Stomach (tissue), 9 donors: ENCODE results near the gene PPP3R1. TPM values are rescaled to one million over a fixed set of nuclear protein-coding genes. Genes with fewer than 3 reads are reported as not detected.

Experiments
- DNase-seq, 2 donors: peaks; one replicate each; pipeline versions ENCODE4 v3.0.0 to v3.0.0-alpha.2; 2013 to 2019
- H3K27ac ChIP-seq, 5 donors: fragments of 200-600 bp in 4 of 5; sonication (generic) in 4 of 5; one replicate each; pipeline ENCODE4 v1.5.1; 2013 to 2019; ENCODE audit warnings: mild to moderate bottlenecking in 1 of 5, moderate library complexity in 1 of 5
- H3K27me3 ChIP-seq, 3 donors: fragments of 200-600 bp; sonication (generic); one replicate each; pipeline ENCODE4 v1.5.1; 2017 to 2019; ENCODE audit warnings: mixed run types in 1 of 3
- H3K36me3 ChIP-seq, 4 donors: fragments of 200-600 bp; sonication (generic); 1 replicate in 3 of 4; 2 replicates in 1 of 4; pipeline ENCODE4 v1.5.1; 2016 to 2019
- H3K4me1 ChIP-seq, 4 donors: fragments of 200-600 bp; sonication (generic); one replicate each; pipeline ENCODE4 v1.5.1; 2016 to 2019
- H3K4me3 ChIP-seq, 4 donors: fragments of 200-600 bp; sonication (generic) in 3 of 4; one replicate each; pipeline ENCODE4 v1.5.1; 2016 to 2019; ENCODE audit warnings: mild to moderate bottlenecking in 1 of 4
- H3K9me3 ChIP-seq, 4 donors: fragments of 200-600 bp; sonication (generic); one replicate each; pipeline ENCODE4 v1.5.1; 2016 to 2019
- CTCF ChIP-seq, 7 experiments: fragments of 450-650 bp in 4 of 7; fragments of 200-600 bp in 3 of 7; sonication (generic) in 3 of 7; IDR thresholded peaks; one replicate each; pipeline ENCODE4 v1.5.1; 2016 to 2019; ENCODE audit warnings: antibody characterized with exemption in 7 of 7, control low read depth in 2 of 7, mild to moderate bottlenecking in 1 of 7
- EP300 ChIP-seq: sonication (generic); formaldehyde crosslinking; IDR thresholded peaks from one replicate; pipeline ENCODE4 v1.6.1; 2017; ENCODE audit warnings: antibody characterized with exemption
- POLR2A ChIP-seq, 4 donors: fragments of 450-650 bp; IDR thresholded peaks; one replicate each; pipeline ENCODE4 v1.6.1; 2016; ENCODE audit warnings: antibody characterized with exemption in 4 of 4, control low read depth in 2 of 4, mild to moderate bottlenecking in 1 of 4, moderate library complexity in 1 of 4
- POLR2AphosphoS5 ChIP-seq, 3 donors: sonication (generic); formaldehyde crosslinking; IDR thresholded peaks; one replicate each; pipeline ENCODE4 v1.6.1; 2016; ENCODE audit warnings: antibody characterized with exemption in 3 of 3
- WGBS, 5 donors: extraction: QIAGEN DNeasy Blood & Tissue Kit in 3 of 5; methylation state at CpG; one replicate each; pipeline versions ENCODE4 v1.1.5 to v1.1.7; 2013 to 2018; 5-methylcytosine and 5-hydroxymethylcytosine counted together
- intact Hi-C: fragments of 100-400 bp; cut with DNase I; formaldehyde crosslinking; loops from one replicate; pipeline ENCODE4 v1.15.1; 2023; ENCODE audit warnings: low total_unique reads
- polyA plus RNA-seq, 3 donors: library from polyadenylated mRNA; stranded (reverse); fragments of 200-250 nt; gene quantifications; one replicate each; pipeline ENCODE4 v1.2.3, GENCODE V29; 2013
- total RNA-seq, 5 donors: library from RNA; depleted of rRNA; stranded (reverse); fragments of >200 nt; gene quantifications; one replicate each; pipeline versions ENCODE4 v1.1.0 to v1.2.3, GENCODE V29; 2014 to 2016
- donor health status: healthy with polysubstance abuse.
- donor health status: Bipolar disorder and iron deficiency.
- donor health status: healthy.

The PPP3R1 gene
- total and polyA plus RNA-seq, 8 donors = 1.2 to 65.7 (median 19.8) TPM

DNA sequence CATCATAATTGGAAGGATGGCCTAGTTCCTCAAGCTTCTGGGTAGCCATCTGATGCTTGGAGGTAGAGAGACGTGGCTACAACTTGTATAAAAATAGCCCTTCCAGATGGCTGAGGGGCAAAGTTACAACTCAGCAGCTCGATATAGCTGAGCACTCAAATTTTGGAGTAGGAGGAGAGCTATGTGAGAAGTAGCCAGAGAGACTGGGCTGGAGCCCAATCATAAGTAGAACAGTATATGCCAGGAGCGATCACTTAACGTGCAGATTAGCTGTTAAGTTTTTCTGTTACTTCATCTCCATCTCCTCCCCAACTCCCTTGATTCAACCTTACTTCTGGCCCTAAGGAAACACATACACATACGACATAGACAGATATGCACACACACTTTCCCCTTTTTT, 38.6 kb upstream of the PPP3R1 start:
- Histone ChIP-seq H3K27ac (no peak overlapping the region), H3K9me3 (no peaks in the 10 kb centered on the region), H3K4me3 (no peak overlapping the region), H3K27me3 (no peaks in the 10 kb centered on the region), H3K4me1 (peaks cover 0 to 32% (median 12%) of the 10 kb centered on the region in 4 donors), H3K36me3 (no peaks in the 10 kb centered on the region)
- 41 to 69% (median 65%) methylated on average over 5 of the region's 5 CpGs for WGBS, 5 donors
- intact Hi-C loops = no loop called here
- peak in 1 of 2 donors; percentile 34 for DNase-seq
- TF ChIP-seq CTCF (IDR thresholded peaks at IDR 0.05) (no peak), POLR2A (IDR thresholded peaks at IDR 0.05) (no peak), EP300 (no peak), POLR2AphosphoS5 (IDR thresholded peaks at IDR 0.05) (no peak)

- H3K9me3 ChIP-seq = no peaks in the 10 kb centered on the region
- TF ChIP-seq POLR2A (IDR thresholded peaks at IDR 0.05) (no peak), EP300 (no peak), POLR2AphosphoS5 (IDR thresholded peaks at IDR 0.05) (no peak), CTCF (IDR thresholded peaks at IDR 0.05) (no peak)
- H3K27me3 ChIP-seq = no peaks in the 10 kb centered on the region
- peak in 1 of 2 donors; percentile 63 for DNase-seq
- no peak overlapping the region for H3K4me3 ChIP-seq
- peaks cover 0 to 45% (median 12%) of the 10 kb centered on the region in 4 donors for H3K4me1 ChIP-seq
- no peaks in the 10 kb centered on the region for H3K36me3 ChIP-seq
- intact Hi-C loops = no loop called here
- H3K27ac ChIP-seq = peak overlapping the region in 3 of 5 donors; percentile 12 to 36 (median 35)
- 17 to 41% (median 21%) methylated on average over 10 of the region's 10 CpGs for WGBS, 5 donors
These were observed 35.5 kb upstream of the PPP3R1 start for GRCh38 chr2:68287580-68288441.

- Histone ChIP-seq H3K4me1 (peaks cover 0 to 37% (median 17%) of the 10 kb centered on the region in 4 donors), H3K4me3 (no peak overlapping the region), H3K27me3 (no peaks in the 10 kb centered on the region), H3K36me3 (no peaks in the 10 kb centered on the region), H3K9me3 (no peaks in the 10 kb centered on the region), H3K27ac (no peak overlapping the region)
- peak in 1 of 2 donors; percentile 60 for DNase-seq
- 47 to 86% (median 62%) methylated on average over 3 of the region's 3 CpGs for WGBS, 5 donors
- intact Hi-C loops = loop anchor here (5.0 kb wide), 1 partner anchor 163 kb away; no protein-coding TSS in a partner anchor
- TF ChIP-seq POLR2AphosphoS5 (IDR thresholded peaks at IDR 0.05) (peak in 2 of 3 donors; percentile 18 to 28), CTCF (IDR thresholded peaks at IDR 0.05) (no peak), EP300 (no peak)
These were observed 32.6 kb upstream of the PPP3R1 start for GRCh38 chr2:68284896-68285295.

GRCh38 chr2:68283419-68283812, 31.1 kb upstream of the PPP3R1 start:
- Histone ChIP-seq H3K36me3 (no peaks in the 10 kb centered on the region), H3K27ac (no peak overlapping the region), H3K4me3 (no peak overlapping the region), H3K4me1 (peaks cover 0 to 32% (median 14%) of the 10 kb centered on the region in 4 donors), H3K9me3 (no peaks in the 10 kb centered on the region), H3K27me3 (no peaks in the 10 kb centered on the region)
- no peak for TF ChIP-seq CTCF (IDR thresholded peaks at IDR 0.05)
- no peak for TF ChIP-seq EP300
- no peak for TF ChIP-seq POLR2A (IDR thresholded peaks at IDR 0.05)
- no peak for TF ChIP-seq POLR2AphosphoS5 (IDR thresholded peaks at IDR 0.05)
- intact Hi-C loops = loop anchor here (5.0 kb wide), 1 partner anchor 161 kb away; no protein-coding TSS in a partner anchor
- 91 to 96% (median 93%) methylated on average over 1 of the region's 1 CpG for WGBS, 5 donors
- no peak for DNase-seq
